GM19025 (cell line): ENCODE data around the gene SUMF1.

Experiments
- ATAC-seq: cut with Tn5 transposase; IDR thresholded peaks from one replicate; pipeline ENCODE4 v1.9.1; 2021; ENCODE audit warnings: mild to moderate bottlenecking, low read depth, moderate library complexity; ENCODE audit not compliant: unreplicated experiment

The SUMF1 gene

GRCh38 chr3:4395448-4395847, 71.6 kb downstream of the SUMF1 start:
- ATAC-seq, result no peak

- ATAC-seq, result no peak
Measured at GRCh38 chr3:4394567-4394966, 72.5 kb downstream of the SUMF1 start.

- ATAC-seq, result no peak
Measured at GRCh38 chr3:4394048-4394447, 73.0 kb downstream of the SUMF1 start.

- ATAC-seq, result no peak
Measured at GRCh38 chr3:4392992-4393391, 74.1 kb downstream of the SUMF1 start.

GRCh38 chr3:4387210-4388204, 79.6 kb downstream of the SUMF1 start:
- no peak for ATAC-seq

- ATAC-seq, result no peak
Measured at GRCh38 chr3:4385201-4385600, 81.9 kb downstream of the SUMF1 start.

- no peak for ATAC-seq
Measured at GRCh38 chr3:4380013-4380412, 87.1 kb downstream of the SUMF1 start.

GRCh38 chr3:4376499-4376898, 90.6 kb downstream of the SUMF1 start:
- ATAC-seq, result no peak

GRCh38 chr3:4375911-4376310, 91.2 kb downstream of the SUMF1 start:
- no peak for ATAC-seq

- no peak for ATAC-seq
Measured at GRCh38 chr3:4373669-4374068, 93.4 kb downstream of the SUMF1 start.

- no peak for ATAC-seq
Measured at GRCh38 chr3:4362523-4362922, 104.5 kb downstream of the SUMF1 start.

- ATAC-seq, result no peak
Measured at GRCh38 chr3:4360817-4361216, 106.3 kb downstream of the SUMF1 start.

- ATAC-seq, result no peak
Measured at GRCh38 chr3:4359805-4360502, 107.1 kb downstream of the SUMF1 start.

- no peak for ATAC-seq
Measured at GRCh38 chr3:4358273-4358672, 108.8 kb downstream of the SUMF1 start.

GRCh38 chr3:4356546-4357410, 110.3 kb downstream of the SUMF1 start:
- no peak for ATAC-seq

- no peak for ATAC-seq
Measured at GRCh38 chr3:4356220-4356540, 110.9 kb downstream of the SUMF1 start.

- no peak for ATAC-seq
Measured at GRCh38 chr3:4355401-4356219, 111.5 kb downstream of the SUMF1 start.

- ATAC-seq, result no peak
Measured at GRCh38 chr3:4351872-4352271, 115.2 kb downstream of the SUMF1 start.

GRCh38 chr3:4351164-4351855, 115.8 kb downstream of the SUMF1 start:
- ATAC-seq, result peak; percentile 16
